C4-2B (cell line): ENCODE data around the gene TP73.

Source experiments
- ZFX ChIP-seq: fragments of 450-650 bp; IDR thresholded peaks from 2 replicates; pipeline ENCODE4 v1.6.1; 2017
- TF ChIP-seq, protein P1 (sequence below): fragments of 450-650 bp; conservative IDR thresholded peaks from 2 replicates; pipeline ENCODE4 v1.5.1; 2017; ENCODE audit warnings: mild to moderate bottlenecking

DNA sequence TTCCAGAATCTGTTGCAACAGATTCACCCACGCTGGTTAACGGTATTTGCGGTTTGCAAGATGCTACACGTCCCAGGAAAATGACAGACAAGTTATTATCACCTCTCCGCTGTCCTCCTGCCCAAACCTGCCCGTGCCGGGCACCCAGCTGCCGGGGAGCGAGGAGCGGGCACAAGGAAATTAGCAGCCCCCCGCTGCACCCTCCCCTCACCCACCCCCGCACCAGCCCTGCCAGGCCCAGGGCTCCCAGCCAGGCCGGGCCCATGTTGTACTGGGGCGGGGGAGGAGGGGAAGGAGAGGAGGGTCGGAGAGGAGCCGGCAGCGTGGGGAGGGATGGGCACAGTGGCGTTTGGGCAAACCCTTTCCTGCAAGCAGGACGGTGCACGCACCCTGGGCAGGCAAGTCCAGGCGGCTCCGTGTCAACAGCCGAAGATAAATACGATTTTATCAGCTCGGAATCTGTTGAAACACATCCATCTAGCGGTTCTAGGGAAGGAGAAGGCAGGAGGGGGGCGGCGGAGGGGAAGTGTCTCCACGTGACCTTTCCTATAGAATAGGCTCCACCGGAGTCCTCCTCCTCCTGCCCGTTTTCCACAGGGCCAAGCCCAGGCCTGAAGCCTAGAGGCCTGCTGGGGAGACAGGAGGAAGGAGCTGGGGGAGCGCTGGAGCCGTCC is 64.9 kb downstream of the TP73 start:
- TF ChIP-seq, protein P1, sequence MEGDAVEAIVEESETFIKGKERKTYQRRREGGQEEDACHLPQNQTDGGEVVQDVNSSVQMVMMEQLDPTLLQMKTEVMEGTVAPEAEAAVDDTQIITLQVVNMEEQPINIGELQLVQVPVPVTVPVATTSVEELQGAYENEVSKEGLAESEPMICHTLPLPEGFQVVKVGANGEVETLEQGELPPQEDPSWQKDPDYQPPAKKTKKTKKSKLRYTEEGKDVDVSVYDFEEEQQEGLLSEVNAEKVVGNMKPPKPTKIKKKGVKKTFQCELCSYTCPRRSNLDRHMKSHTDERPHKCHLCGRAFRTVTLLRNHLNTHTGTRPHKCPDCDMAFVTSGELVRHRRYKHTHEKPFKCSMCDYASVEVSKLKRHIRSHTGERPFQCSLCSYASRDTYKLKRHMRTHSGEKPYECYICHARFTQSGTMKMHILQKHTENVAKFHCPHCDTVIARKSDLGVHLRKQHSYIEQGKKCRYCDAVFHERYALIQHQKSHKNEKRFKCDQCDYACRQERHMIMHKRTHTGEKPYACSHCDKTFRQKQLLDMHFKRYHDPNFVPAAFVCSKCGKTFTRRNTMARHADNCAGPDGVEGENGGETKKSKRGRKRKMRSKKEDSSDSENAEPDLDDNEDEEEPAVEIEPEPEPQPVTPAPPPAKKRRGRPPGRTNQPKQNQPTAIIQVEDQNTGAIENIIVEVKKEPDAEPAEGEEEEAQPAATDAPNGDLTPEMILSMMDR: no peak
- TF ChIP-seq ZFX: no peak
